GM18870 (cell line): ENCODE data around the gene CA11.

ENCODE experiments used
- ATAC-seq: cut with Tn5 transposase; IDR thresholded peaks from one replicate; pipeline ENCODE4 v1.9.1; 2021; ENCODE audit warnings: moderate library complexity; ENCODE audit not compliant: unreplicated experiment

CA11 gene

GRCh38 chr19:48630296-48631063 is 15.5 kb downstream of the CA11 start:
- ATAC-seq = no peak

- ATAC-seq = no peak
Measured at GRCh38 chr19:48629599-48630295, 16.2 kb downstream of the CA11 start.

GRCh38 chr19:48629297-48629598 is 16.7 kb downstream of the CA11 start:
- ATAC-seq = no peak

- ATAC-seq = no peak
Measured at GRCh38 chr19:48628486-48629296, 17.3 kb downstream of the CA11 start.

GRCh38 chr19:48627865-48628314 is 18.1 kb downstream of the CA11 start:
- no peak for ATAC-seq

GRCh38 chr19:48627201-48627864 is 18.7 kb downstream of the CA11 start:
- ATAC-seq = no peak

GRCh38 chr19:48625891-48626327 is 20.1 kb downstream of the CA11 start:
- ATAC-seq = no peak

GRCh38 chr19:48624791-48625723 is 20.9 kb downstream of the CA11 start:
- ATAC-seq = no peak

- ATAC-seq = no peak
Measured at GRCh38 chr19:48624067-48624594, 21.9 kb downstream of the CA11 start.

GRCh38 chr19:48623556-48624066 is 22.4 kb downstream of the CA11 start:
- no peak for ATAC-seq

GRCh38 chr19:48619692-48620585 is 26.0 kb downstream of the CA11 start:
- no peak for ATAC-seq

GRCh38 chr19:48618916-48619691 is 26.9 kb downstream of the CA11 start, which contains the start of the genes RPL18 and SPHK2:
Gene RPL18 (minus strand): TSS chr19:48619178. CDS start chr19:48619143, 35 bp downstream.
Gene SPHK2 (plus strand): TSS chr19:48619506. CDS start chr19:48620515, 1,009 bp downstream.
- ATAC-seq = peak; percentile 87

- ATAC-seq = no peak
Measured at GRCh38 chr19:48618278-48618915, 27.6 kb downstream of the CA11 start.

- no peak for ATAC-seq
Measured at GRCh38 chr19:48617146-48617937, 28.6 kb downstream of the CA11 start.

GRCh38 chr19:48616491-48617056 is 29.4 kb downstream of the CA11 start:
- ATAC-seq = no peak

GRCh38 chr19:48616041-48616436 is 29.9 kb downstream of the CA11 start:
- no peak for ATAC-seq
